Peyer's patch (tissue), 4 donors: Measurements from ENCODE around the gene LCE3B.

Source experiments
- POLR2A ChIP-seq, 2 donors: fragments of 450-650 bp; IDR thresholded peaks; one replicate each; pipeline ENCODE4 v1.5.1; 2017; ENCODE audit warnings: antibody characterized with exemption in 2 of 2, mild to moderate bottlenecking in 2 of 2, moderate library complexity in 2 of 2
- TF ChIP-seq, protein P1 (sequence below), 6 experiments: fragments of 450-650 bp in 4 of 6; fragments of 200-600 bp in 2 of 6; sonication (generic) in 1 of 6; IDR thresholded peaks; one replicate each; pipeline ENCODE4 v1.5.1; 2017 to 2019; ENCODE audit warnings: antibody characterized with exemption in 6 of 6, mild to moderate bottlenecking in 3 of 6, moderate library complexity in 1 of 6

DNA sequence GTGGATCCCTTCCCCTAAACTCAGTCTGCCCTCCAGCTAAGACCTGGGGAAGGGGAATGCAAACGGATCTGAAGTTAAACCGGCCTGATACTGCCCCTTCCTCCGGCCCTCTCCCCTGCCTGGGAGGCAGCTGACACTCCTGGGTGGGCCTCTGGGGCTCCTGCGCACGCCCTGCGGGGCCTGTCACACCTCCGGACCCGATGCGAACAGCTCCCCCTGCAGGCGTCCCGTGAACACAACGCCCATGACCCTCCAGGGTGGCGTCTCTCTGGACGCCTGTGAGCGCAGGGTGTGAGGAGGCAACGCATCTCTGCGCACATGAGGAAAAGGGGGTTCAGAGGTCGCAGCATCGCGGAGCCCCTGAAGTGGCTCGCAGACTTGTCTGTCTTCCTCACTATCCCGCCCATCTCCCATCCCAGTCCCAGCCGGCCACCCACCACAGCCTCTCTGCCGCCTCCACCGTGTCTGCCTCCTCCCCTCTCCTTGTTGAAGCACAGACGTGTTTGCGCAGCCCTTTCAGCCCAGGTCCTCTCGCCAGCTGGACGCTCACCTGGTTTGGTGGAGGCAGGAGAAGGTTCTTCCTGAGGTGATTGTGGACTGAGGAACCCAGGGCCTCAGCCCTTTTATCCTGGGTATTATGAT is 9.7 kb downstream of the LCE3B start:
- TF ChIP-seq, protein P1, sequence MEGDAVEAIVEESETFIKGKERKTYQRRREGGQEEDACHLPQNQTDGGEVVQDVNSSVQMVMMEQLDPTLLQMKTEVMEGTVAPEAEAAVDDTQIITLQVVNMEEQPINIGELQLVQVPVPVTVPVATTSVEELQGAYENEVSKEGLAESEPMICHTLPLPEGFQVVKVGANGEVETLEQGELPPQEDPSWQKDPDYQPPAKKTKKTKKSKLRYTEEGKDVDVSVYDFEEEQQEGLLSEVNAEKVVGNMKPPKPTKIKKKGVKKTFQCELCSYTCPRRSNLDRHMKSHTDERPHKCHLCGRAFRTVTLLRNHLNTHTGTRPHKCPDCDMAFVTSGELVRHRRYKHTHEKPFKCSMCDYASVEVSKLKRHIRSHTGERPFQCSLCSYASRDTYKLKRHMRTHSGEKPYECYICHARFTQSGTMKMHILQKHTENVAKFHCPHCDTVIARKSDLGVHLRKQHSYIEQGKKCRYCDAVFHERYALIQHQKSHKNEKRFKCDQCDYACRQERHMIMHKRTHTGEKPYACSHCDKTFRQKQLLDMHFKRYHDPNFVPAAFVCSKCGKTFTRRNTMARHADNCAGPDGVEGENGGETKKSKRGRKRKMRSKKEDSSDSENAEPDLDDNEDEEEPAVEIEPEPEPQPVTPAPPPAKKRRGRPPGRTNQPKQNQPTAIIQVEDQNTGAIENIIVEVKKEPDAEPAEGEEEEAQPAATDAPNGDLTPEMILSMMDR (IDR thresholded peaks at IDR 0.05) = no peak
- TF ChIP-seq POLR2A (IDR thresholded peaks at IDR 0.05) = no peak
